Measurements from ENCODE around the gene OTOA.
"Not testable (repeated sequence)": the region's sequence is repeated elsewhere in the genome, so short reads cannot be mapped to it uniquely, and the experiment has no call there.

The OTOA gene

DNA sequence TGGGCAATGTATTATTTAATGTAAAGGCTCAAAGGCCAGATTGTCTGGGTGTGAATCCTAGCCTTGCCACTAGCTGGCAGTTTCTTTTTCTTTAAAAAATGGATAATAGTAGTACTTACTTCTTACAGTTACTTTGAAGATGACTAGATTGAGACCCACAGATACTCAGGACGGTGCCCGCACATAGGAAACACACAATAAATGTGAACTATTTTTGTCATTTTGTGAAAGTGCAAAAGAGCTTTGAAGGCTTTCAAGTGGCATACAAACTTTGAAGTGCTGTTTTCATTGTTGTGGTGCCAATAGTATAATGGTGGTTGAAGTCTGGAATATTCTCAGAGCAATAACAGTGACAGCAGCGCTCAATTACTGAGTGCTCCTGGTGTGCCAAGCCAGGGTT lies 63.6 kb downstream of the OTOA start:
- DNase-seq = no peak

DNA sequence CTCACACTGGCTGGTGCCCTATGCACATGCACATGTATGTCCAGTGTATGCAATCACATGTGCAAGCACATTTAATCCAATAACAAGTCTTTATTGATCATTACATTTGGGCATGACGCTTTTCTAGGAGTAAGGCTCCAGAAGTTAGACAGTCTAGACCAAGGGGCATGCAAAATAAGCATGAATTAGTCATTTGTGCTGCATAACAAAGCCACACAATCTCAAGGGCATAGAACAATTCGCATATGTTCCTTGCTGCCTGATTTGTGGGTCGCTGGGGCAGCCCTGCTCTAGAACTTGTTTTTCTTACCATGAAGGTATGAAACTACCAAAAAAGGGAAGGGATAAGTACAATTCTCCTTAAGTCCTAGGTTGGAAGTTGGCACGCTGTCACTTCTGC lies 67.5 kb downstream of the OTOA start:
- DNase-seq = not testable (repeated sequence)

DNA sequence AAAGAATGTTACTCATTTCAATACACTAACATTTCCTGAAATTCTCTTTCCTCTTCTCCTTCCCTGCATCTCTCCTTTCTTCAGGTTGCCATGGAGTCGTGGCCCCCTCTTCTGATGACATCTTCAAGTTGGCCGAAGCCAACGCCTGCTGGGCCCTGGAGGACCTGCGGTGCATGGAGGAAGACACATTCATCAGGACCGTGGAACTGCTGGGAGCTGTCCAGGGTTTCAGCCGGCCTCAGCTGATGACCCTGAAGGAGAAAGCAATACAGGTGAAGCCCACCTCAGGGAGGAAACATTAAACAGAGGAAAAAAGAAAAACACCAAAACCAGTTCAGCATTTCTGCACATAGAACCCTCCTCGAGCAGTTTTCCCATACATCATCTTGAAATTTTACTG lies 76.9 kb downstream of the OTOA start:
- not testable (repeated sequence) for DNase-seq

DNA sequence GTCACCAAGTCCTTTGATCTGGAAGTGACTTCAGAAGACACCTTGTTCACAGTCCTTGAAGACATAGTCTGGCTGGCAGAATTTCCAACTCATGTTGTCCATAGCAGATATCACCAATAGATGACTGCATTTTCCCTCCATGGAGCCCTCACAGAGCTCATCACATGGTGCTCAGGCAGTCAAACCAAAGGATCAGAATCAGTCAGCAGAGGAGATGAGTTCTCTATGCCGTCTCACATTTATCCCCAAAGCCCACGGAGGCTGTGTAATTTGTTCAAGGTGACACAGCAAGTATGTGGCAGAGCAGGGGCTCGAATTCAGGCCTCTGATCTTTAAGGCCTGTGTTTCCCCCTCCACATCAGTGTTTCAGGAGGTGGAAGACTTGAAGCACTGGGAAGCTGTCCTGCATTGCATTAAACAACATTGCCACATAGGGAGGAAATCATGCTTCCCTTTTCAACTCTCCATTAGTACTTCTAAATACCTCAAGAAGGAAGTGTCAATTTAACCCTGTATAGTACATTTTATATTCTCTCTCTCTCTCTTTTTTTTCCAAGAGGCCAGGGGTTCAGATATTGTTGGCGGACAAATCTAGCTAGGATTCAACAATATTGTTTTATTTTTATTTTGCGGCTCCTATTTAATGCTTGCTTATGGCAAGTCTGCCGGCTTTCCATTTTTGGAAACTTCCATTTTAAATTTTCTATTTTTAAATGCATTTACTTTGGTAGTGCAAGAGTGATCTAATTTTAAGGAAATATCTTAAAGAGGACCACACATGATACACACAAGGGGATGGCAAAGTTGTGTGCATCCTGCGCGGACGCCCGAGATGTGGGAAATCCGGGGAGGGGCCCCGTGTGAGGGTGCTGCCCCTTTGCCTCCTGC lies 92.7 kb downstream of the OTOA start:
- not testable (repeated sequence) for DNase-seq

DNA sequence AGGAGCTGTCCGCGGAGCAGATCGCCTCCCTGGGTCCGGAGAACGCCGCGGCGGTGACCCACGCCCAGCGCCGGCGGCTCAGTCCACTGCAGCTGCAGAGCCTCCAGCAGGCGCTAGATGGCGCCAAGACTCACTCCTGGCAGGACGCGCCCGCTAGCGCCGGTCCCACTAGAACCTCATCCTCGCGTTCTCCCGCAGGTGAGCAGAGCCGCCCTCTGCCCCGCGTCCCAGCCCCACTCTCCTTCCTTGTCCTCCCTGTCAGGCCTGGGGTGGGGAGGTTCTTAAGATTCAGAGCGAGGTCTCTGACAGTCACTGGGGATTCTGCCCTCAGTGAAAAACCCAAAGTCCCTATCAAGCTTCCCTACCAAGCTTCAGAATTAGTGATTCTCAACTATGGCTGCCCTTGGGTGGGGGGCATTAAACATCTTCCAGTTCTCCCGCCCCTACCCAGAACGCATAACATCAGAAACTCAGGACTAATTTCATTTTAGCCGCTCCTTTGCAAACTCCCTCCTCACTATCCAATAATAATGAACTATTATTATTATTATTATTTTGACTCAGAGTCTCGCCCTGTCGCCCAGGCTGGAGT lies 93.4 kb downstream of the OTOA start:
- DNase-seq = not testable (repeated sequence)

DNA sequence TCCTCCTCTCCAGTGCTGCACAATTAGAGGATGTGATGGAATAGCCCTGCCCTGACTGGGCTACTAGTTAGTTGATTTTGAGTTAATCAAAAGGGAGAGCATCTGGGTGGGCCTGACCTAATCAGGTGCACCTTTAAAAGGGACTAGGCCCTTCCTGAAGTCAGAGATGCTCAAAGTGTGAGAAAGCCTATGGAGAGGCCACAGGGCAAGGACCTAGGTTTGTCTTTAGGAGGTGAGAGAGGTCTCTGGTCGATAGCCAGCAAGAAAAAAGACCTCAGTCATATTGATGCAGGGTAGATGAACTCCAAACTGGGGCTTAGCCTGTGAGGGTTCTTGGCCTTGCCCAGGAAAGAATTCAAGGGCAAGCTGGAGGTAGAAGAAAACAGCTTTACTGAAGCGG lies 104.5 kb downstream of the OTOA start:
- not testable (repeated sequence) for DNase-seq

DNA sequence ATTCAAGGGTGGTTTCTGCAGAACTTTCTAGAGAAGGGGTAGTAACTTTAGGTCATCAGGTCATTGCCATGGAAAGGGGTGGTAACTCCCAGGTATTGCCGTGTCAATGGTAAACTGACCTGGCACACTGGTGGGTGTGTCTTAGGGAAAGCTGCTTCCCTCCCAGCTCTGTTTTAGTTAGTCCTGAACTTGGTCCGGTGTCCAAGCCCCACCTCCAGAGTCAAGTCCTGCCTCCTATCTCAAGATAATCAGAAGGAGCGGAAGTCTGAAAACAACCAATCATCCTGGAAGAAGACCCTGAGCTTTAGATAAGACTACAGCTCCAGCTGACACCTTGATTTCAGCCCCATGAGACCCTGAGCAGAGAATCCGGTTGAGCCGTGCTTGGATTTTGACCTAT lies 105.0 kb downstream of the OTOA start:
- not testable (repeated sequence) for DNase-seq

DNA sequence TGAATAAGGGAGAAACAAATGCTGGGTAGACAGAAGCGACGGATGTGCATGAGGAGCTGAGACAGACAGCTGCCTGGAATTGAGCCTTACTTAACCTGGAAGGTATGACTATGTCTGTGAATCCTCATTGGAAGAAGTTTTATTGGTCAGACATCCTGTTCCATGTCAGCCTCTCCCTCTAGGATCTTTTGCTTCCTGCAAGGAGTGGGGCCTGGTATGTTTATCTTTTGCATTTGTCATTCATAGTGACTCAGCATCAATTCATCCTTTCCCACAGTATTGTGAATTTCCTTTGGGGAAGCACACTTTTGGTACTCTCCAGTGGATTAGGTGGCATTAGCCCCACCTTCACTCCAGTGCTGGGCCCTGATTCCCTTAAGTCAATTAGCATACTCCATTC lies 105.5 kb downstream of the OTOA start:
- DNase-seq = not testable (repeated sequence)

DNA sequence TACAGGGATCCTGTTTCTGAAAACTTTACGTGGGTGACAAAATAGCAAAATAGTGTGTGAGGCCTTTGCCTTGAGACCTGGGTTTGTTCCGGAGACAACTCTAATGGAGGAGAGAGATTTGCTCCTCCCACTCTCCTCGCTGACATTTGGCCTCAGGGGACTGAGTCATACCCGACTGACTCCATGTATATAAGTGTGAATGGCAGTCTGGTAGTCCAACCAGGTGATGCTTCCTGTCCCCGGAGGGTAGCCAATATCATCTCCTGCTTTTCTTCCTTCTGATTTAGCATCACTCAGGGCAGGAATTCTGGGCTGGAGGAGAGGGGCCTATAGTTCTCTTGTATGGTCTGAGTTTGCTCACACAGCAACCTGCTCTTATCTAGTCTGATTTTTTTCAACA lies 106.8 kb downstream of the OTOA start:
- DNase-seq = not testable (repeated sequence)

DNA sequence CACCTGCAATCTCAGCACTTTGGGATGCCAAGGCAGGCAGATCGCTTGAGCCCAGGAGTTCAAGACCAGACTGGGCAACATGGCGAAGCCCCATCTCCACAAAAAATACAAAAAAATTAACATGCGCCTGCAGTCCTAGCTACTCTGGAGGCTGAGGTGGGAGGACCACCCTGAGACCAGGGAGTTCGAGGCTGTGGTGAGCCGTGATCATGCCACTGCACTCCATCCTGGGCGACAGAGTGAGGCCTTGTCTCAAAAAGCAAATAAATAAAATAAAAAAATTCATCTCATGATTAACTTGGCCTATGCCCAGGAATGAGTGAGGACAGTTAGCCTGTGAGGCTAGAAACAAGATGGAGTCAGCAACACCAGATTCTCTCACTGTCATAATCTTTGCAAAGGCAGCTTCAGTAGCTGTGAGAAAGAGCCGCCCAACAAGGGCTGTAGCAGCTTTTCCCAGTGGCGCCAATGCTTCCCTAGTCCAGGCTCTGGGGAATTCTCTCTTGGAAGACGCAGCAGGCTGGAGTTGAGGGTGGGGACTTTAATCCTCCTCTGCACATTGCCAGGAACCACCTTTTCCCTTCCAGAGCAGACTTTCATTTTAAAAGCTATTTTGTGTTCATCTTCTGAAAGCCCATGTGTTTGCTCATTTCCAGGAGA lies 108.9 kb downstream of the OTOA start:
- DNase-seq = not testable (repeated sequence)

DNA sequence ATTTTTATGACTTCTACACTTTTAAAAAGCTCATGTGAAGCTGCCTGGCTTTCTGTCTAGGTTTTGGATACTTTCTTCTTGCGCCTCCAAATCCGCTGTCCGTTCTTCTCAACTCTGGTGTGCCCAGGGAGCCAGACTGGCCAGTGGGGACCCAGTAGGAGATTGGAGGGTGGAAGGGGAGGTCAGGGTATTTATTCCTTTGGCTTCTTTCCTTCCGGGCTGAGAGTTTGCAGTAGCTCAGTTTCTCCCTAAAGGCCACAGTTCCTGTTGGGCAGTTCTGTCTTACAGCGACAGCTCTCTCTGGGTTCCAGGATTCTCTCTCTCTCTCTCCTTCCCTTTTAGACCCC lies 109.4 kb downstream of the OTOA start:
- DNase-seq = not testable (repeated sequence)

DNA sequence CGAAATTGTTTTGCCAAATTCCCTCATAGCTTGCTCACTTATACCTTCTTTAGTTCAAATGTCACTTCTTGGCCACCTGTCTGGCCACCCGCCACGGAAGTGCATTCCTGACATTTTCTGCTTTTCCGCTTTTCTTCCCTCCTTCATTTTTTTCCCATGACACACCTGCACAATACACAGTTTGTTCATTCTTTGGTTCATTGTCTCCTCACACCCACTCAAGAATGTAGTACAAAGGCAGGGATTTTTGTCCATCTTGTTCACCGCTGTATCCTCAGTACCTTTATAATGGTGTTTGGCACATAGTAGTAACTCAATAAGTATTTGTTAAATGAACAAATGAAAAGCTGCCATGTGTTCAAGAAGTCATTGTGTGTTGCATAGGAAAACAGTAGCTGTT lies 116.8 kb downstream of the OTOA start:
- DNase-seq = not testable (repeated sequence)

DNA sequence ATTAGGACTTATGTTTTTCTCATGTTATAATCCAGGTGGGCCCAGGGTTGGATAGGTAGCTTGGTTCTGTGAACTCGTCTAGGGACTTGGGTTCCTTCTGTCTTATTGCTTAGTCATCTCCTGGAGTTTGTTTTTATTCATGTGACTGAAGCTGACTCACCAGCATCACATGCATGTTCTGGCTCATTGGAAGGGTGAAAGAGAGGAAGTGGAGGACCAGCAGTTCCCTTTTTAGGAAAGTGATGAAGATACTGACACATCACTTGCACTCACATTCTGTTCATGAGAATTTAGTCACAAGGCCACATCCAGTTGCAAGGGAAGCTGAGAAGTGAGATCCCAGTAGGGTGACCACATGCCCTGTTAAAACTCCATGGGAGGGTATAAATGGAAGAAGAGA lies 126.7 kb downstream of the OTOA start:
- DNase-seq = not testable (repeated sequence)

DNA sequence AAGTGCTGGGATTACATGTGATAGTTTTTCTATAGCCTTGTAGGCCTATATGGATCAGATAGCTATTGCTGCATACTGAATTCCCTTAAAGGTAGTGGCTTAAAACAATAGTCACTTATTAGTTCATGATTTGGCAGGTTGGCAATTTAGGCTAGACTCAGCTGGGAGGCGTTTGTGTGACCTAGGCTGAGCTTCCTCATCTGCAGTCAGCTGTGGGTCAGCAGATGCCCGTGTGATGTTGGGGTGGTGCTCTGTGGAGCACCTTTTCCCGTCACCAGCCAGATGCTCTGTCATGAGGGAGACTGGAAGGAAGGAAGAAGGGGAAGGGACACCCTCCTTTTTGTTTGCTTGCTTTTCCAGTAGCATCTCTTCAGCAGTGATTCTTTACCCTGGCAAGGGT lies 129.5 kb downstream of the OTOA start:
- not testable (repeated sequence) for DNase-seq

DNA sequence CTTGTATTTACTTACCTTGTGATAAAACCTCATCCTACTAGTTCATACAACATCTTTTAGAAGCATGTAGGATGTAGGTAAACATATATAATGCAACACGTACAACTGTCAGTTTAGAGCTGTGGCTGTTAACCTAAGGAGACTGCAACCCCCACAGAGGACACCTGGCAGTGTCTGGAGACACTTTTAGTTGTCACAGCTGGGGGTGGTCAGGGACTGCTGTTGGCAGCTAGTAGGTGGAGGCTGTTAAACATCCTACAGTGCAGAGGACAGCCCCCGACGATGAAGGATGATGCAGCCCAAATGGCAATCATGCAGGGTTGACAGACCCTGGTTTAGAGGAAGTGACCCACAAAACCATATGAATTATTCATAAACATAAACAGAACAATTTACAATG lies 134.8 kb downstream of the OTOA start:
- not testable (repeated sequence) for DNase-seq

DNA sequence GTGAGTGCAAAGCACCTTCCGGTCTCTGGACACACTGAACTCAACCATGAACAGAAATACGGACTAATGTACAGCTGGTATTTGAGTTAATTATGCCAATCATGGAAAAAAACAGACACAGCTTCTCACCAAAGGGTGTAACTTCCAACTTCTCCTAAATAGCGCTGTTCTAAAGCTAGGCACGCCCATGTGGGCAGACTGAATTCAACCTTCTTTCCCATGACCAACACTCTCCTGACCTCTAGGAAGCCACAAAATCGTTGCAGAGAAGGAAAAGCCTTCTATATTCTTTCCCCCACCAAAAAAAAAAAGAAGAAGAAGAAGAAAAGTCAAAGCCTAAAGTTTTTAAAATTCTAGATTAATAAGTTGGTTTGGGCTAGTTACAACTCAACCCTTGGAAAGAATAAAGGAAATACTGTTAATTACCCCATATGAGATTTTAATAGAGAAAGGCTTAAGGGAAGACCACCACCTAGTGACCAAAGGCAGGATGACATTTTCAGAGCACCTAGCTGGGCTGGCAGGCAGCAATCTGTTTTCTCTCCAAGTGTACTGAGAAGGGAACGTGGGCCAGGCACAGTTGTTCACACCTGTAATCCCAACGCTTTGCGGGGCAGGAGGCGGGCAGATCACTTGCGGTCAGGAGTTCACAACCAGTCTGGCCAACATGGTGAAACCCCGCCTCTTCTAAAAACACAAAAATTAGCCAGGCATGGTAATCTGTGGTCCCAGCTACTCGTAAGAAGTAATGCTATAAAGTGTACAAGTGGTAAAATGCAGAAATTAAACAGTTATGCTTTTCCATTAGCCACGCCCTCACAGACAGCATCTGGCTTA lies 138.0 kb downstream of the OTOA start:
- DNase-seq = not testable (repeated sequence)

DNA sequence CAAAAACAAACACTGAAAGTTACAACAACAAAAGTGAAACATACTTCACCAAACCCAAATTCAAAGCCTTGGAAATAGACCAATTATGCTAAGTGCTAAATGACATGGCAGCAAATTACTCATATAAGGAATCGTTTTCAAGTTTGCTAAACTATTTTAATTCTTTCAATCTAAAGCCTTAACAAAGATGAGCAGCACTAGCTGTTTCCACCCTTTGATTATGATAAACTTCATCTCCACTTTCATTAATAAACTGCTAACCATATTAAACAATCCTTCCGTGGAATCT lies 138.6 kb downstream of the OTOA start:
- not testable (repeated sequence) for DNase-seq

Data from NCI-H2081 treated with DMSO at 0.1 percent for 48 hours (cell line).